Nucleus accumbens (tissue), 56 donors: ENCODE results near the gene ZC3H12A.

ENCODE experiments used
- DNase-seq, 56 donors: peaks; one replicate each; lab custom pipeline; 2025; lab: John Stamatoyannopoulos, UW

The ZC3H12A gene

DNA sequence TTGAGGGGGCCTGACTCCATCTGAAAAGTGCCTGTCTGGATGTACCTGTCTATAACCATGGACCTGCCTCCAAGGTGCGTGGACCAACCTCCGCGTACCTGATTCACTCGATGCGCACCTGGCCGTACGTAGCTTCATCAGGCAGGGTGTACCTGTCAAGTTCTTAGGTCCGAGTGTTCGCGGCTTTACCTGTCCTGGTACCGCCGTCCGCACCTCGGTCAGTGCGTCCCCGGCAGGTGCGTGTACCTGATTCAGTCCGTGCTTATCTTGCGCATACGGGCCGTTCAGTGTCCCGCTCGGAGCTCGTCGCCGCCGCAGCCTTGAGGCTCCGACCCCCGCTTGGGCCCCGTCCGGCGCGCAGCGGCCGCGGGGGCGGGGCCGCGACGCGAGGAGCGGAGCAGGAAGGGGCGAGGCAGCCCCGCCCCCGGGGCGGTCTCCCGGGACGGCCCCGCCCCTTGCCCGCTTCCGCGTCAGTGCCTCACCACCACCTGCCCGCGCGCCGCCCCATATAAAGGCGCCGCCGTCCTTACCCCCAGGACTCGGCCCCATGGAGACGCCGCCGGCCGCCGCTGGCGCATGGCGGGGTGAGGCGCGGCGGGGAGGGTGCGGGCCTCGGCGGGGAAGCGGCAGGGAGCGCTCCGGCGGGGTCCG lies at the start of gene ZC3H12A:
ZC3H12A (plus strand) TSS at position 535 of the 651 bp plus-strand sequence. CDS start 917 bp downstream, outside the sequence.
- peak in 48 of 56 donors; percentile 16 to 92 (median 67) for DNase-seq

DNA sequence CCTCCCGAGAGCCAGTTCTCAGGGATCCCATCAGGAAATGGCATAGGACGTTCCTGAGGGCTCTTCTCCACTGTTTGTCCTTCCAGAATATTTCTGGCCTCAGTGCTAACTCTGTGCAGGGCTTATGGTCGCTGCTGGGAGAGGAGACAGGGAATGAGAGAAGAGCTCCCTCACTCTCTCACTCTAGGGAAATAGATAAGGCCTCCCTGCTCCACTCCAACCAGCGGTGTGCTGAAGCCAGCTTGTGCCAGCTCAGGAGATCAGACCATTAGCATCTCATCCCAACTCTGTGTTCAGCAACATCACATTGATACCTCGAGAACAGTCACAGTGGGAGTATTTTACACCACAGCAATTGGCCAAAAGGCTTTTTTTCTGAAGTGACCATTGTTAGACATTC lies 49.2 kb upstream of the ZC3H12A start:
- DNase-seq, result no peak

DNA sequence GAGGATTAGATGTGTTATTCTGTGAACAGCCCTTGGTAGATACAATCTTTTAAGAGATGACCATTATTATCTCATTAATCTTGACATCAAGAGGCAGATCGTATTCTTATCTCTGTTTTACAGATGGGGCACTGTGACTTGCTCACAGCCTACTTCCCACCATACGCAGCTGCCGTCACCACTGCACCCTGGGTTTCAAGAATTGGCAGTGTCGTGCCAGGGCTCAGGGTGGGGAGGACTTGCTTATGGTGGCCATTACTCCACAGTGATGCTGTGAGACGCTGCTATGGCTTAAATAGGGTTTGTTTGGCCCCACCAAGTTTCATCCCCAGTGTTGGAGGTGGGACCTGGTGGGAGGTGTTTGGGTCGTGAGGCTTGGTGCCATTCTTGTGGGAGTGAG lies 45.4 kb upstream of the ZC3H12A start:
- no peak for DNase-seq

DNA sequence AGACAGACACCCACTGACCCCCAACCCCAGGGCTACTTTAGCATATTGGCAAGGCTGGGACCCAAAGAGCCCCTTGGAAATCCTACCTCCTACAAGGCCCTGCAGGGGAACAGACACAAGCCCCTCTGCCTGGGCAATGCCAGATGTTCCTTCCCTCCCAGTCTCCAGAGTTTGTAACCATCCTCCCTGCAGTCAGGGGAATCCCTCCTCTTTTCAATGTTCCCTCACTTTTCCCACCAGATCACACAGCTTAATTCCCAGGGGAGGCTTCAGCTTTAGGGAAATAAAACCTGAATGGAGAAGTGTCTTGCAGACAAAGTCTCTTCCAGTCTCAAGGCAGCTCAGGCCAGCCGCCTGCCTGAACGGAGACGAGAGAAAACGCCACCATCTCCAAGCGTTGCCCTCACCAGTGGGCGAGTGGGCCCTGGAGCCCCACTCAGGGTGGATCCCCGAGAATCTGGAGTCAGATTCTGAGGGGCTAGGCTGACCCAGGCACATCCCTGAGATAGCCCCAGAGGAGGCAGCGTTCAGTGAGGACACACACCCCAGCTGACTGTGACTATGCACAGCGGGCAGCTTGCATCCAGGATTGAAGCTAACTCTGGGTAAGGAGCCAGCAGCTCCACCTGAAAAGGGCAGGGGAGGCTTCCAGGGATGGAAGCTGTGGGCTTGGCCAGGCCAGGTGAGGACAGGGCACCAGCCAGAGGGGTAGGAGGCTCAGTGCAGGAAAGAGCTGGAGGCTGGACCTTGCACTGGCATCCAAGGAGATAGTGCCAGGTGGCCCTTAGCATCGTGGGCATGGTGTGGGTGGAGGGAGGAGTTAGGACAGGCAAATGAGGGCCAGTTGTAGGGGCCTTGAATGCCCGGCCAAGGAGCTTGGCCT lies 44.0 kb upstream of the ZC3H12A start:
- no peak for DNase-seq

DNA sequence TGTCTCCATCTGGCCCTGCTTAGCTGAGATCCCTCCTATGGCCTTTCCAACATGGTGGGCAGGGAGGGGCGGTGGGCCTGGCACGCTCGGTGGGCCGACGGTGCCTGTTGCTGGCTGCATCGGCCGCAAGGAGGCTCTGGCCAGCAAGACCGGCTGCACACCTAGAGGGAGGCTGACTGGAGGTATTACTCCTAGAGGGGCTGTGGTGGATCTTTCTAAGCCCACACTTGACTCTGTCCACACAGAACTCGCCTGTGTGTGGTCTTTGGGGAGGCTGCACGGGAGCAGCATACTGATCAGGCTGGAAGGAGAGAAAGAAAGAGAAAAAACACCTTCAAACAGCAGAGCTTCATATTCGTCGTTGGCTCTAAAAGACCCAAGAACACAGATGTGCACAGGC lies 41.7 kb upstream of the ZC3H12A start:
- DNase-seq, result no peak

DNA sequence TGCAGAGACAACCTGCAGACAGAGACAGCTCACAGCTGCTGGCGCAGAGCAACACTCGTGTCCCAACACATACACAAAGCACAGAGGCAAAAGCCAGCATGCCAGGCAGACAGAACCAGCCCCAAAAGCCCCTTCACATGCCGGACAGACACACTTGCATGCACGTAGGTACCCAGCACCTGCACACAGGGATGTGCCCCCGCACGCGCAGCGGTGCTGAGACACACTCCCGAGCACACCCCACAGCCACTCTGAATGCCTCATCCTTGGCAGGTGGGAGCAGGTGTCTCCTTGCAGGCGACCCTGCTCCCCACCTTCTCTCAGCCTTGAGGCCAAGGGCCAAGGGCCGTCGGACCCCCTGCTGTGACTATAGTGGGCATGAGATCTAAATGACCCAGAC lies 41.2 kb upstream of the ZC3H12A start:
- DNase-seq, result no peak

DNA sequence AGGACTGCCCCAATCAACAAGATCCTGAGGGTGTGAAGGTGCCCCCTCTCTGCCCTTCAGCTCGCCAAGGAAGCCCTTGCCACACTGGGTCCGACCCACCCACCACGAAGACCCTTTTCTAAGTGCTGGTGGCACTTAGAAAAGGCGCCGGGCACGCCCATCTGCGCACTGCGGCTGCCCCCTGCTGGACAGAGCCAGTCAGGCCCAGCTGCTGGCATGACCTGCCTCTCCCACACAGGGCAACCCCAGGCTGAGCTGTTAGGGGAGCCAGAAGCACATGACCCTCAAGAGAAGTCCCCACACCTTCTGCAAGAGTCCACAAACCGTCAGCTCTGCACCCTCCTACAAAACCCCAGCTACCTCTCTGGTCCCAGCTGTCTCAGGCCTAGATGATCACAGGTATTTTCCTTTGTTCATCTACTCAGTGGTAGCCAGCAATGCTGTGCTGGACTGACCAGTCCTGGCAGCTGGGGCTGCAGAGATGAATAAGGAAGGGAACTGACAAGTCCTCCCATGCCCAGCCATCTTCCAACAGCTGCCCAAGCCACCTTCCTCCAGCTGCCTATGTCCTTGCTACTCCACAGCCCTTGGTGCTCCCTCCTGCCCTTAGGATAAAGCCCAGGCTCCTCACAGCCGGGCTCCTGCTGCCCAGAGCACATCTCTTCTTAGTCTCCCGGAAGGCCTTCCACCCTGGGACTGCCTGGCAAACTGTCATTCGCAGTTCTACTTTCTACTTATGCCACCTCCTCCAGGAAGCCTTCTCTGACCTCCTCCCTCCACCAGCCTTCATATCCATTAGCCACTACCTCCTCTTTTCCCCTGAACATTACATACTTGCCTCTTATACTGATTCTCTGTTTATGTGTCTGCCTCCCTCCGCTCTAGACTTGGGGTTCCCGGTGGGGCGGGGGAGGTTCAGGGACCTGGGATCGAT lies 39.8 kb upstream of the ZC3H12A start:
- peak in 50 of 56 donors; percentile 2 to 87 (median 50) for DNase-seq

DNA sequence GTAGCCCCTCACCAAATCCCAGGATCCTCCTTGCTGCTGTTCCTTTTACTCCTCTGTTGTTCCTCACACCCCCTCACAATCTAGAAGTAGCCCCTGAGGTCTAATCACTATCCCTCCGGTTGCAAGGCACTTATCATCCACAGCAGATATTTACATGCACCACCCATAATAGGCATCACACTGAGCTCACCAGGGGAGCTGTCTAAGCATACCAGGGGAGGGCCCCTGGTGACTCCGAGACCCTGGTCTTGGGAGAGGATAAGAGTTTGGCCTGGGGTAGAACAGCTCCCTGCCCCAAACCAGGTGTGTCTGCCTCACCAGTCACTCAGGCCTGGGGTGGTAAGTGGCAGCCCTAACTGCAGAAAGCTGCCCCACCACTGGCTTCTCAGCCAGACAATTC lies 37.3 kb upstream of the ZC3H12A start:
- no peak for DNase-seq

DNA sequence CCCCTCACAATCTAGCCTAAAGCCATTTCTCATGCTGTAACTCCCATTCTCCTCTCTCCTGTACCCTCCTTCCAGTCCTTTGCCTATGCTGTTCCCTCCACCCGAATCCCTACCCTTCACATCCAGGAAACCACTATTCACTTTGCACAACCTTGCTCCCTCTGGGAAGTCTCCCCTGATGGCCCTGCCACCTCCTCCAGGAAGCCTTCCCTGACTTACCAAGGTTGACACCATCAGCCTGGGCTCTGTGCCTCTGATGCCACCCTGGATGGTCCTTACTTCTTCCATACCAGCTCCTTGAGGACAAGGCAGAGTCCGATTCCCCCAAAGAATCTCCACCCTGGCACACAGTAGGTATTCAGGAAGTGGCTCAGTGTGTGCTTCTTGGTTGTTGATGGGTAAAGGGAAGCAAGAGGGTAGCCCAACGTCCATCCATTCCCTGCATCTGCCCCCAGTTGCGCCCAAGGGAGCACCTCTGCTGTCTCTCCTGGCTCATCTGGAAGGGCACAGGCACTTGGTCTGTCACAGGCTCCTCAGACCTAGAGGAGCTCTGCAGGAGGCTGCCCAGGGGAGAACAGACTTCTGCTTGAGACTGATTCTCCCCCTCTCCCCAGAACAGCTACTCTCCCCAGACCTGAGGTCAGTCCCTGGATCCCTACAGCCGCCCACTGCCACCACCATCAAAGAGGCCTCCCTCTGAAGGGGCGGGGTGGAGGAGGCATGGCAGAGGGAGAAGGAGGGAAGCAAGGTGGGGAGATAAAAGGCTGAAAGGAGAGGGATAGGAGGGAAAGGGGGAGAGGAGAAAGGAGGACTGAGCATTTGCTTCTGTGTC lies 36.1 kb upstream of the ZC3H12A start:
- no peak for DNase-seq

DNA sequence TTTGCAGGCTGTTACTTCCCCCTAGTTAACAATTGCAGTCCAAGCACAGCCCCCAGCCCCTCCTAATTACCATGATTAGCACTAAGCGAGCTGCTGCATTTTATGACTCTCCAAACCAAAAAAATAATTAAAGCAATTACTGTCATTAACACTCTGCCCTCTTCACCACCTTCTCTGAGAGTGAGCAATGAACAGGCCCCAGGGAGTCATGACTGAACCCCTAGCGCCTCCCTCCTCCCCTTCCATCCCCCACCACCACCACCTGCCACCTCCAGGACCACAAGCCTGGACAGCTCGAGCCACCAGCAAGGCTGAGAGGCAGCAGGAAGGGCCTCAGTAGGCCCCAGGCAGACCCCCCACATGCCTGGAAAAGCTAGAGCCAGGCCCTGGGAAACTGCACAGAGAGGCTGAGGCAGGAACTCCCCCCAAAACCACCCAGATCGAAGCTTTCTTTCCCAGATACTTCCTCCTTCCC lies 35.5 kb upstream of the ZC3H12A start:
- DNase-seq, result no peak

DNA sequence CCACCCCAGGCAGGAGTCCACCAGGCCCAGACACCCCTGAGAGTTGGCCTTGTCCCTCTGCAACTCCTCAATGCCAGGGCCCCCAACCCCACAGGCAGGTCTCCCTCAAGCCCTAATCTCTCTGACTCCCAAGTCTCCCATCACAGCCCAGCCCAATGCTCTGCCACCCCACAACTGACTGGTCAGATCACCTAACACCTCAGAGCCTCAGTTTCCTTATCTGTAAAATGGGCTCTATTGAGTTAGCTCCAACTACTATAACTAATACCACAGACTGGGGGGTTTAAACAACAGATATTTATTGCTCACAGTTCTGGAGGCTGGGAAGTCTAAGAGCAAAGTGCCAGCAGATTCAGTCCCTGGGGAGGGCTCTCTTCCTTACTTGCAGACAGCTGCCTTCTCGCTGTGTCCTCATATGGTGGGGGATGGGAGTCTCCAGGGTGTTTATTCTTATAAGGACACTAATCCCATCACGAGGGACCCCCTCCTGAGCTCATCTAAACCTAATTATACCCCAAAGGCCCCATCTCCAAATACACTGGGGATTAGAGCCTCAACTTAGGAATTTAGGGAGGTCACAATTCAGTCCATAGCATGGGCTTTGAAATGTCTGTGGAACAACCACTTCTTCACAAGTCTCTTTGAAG lies 34.9 kb upstream of the ZC3H12A start:
- no peak for DNase-seq

DNA sequence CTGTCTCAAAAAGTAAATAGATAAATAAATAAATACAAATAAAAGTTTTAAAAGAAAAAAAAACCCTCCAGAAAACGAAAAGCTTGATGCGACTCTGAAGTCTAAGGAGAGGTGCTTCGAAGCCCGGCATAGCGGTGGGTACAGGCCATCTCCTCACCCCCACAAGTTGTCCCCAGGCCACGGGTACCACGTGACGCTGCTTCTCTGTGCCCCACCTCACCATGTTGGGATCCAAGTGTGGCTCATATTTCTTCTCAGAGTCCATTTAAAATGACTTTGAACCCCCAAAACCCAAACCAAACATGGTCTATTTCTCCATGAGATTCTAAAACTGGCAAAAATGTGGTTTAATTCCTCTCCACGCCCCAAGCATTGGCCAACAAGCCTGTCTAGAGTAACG lies 32.9 kb upstream of the ZC3H12A start:
- DNase-seq, result no peak

DNA sequence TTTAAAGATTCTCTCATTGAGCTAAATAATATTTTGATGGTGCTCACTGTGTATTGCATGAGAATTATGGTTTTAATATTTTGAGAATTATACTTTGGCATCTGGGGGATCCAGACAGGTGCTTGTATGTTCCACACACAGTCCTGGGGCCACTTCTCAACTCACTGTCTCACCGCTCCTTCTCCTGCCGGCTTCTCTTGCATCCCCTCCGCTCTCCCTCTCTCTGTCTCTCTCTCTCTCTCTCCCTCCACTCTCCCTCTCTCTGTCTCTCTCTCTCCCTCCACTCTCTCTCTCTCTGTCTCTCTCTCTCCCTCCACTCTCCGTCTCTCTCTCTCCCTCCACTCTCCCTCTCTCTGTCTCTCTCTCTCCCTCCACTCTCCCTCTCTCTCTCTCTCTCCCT lies 32.2 kb upstream of the ZC3H12A start:
- no peak for DNase-seq

DNA sequence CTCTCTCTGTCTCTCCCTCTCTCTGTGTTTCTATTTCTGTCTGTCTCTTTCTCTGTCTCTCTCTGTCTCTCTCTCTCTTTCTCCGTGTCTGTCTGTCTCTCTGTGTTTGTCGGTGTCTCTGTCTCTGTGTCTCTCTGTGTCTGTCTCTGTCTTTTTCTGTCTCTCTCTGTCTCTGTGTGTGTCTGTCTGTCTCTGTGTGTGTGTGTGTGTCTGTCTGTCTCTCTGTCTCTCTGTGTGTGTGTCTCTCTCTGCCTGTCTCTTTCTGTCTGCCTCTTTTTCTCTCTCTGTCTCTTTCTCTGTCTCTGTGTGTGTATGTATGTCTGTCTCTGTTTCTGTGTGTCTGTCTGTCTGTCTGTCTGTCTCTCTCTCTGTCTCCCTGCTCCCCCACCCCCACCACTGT lies 31.7 kb upstream of the ZC3H12A start:
- no peak for DNase-seq

DNA sequence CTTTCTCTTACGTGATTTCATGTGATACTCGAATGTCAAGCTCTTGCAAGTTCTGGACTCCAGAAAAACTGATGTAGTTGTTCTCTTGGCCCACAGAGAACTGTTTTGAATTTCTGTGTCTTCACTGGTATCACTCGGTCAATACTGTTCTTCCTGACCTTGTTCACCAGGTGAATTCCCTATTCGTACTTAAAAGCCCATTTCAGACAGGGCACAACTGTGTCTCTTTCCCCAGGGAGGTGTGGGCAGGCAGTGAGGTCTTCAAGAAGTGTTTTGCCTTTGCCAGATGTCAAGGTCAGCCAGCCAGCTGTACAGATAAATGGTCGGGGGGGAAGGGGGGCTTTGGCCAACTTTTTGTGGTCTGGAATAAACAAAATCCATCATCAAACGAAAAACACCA lies 27.5 kb upstream of the ZC3H12A start:
- no peak for DNase-seq

DNA sequence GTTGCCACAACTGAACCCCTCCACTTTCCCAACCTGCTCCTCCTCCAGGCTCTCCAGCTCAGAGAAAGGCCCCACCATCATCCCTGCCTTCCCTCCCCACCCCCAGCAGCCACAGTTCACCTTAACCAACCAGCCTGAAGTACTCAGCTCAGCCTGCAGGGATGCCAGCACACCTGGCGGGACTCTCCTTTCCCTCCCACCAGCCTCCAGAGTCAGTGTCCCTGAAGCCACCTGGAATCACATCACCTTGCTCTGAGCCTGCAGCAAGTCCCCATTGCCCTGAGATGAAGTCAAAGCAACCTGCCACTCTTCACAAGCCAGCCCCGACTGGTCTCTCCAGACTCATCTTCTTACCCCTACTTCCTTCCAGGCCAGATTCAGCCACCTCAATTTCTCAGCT lies 26.2 kb upstream of the ZC3H12A start:
- DNase-seq, result no peak

DNA sequence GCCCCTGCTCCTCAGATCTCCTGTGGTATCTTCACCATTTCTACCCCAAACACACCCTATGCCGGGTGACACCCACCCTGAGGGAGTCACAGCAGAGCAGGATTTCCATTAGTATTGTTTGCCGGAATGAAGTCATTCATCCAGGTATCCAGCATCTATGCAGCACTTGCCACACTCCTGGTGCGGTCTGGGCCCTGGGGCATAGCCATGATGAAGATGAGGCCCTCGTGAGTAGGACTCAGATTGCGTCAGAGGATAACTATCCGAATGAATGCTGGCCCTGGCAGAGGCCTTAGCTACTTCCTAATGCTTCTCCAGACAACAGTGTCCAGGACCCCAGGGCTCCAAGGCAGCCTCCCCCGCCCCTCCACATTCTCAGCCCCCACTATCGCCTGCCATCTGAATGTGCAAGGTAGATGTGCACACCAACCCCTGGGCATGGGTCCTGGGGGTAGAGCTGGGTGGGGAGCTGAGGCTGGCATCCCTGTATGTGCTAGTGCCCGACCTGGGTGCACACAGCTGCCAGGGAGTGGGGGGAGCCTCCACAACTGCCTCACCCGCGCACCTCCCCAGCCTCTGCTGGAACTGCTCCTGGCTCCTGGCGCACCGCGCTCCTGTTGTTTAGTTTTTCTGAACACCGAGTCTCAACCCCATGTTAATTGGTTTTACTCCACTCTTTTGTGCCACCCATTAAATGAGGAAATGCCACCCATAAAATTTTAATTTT lies 25.5 kb upstream of the ZC3H12A start:
- no peak for DNase-seq

DNA sequence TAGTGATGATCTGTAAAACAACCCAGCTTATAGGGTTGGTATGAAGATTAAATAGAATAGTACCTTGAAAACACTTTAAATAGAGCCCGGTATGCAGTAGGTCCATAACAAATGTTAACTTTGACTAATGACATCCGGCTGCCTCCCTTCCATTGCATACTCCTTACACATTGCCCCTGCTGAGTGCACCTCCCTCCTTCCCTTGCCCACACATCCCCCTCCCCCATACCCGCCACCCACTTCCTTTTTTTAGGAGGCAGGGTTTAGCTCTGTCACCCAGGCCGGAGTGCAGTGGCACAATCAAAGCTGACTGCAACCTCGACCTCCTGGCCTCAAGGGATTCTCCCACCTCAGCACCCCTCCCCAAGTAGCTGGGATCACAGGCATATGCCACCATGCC lies 24.4 kb upstream of the ZC3H12A start:
- no peak for DNase-seq

DNA sequence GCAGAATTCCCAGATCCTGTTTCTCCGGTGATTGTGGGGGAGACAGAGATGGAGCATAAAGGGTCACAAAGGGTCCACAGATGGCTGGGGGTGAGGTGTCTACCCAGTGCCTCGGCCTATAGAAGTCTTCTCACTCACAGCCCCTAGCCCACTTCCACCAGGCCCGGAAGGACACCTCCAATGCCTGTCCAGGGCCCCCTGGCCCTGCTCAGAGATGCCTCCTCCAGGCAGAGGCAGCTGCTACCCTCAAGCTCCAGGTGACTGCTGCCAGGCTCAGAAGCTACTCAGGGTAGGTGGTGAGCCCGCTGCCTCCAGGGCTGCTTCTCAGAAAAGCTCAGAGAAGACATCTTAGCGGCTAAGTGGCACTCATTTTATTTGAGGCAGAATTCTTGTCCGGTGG lies 22.0 kb upstream of the ZC3H12A start:
- no peak for DNase-seq
